ENCODE data around the gene TMEM101. TPM values are rescaled to one million over a fixed set of nuclear protein-coding genes. Genes with fewer than 3 reads are reported as not detected.
"Not testable (repeated sequence)": the region's sequence is repeated elsewhere in the genome, so short reads cannot be mapped to it uniquely, and the experiment has no call there.

The TMEM101 gene
- total RNA-seq, 1 donor from 2014 or later, result 42.9 TPM

- H3K4me3 ChIP-seq (ENCODE audit: low read depth, low read length), result no peak overlapping the region
- DNase-seq (ENCODE audit: low read depth), result no peak
- TF ChIP-seq CTCF (conservative IDR thresholded peaks at IDR 0.05; ENCODE audit: low read depth, low read length), result no peak
These were observed 22.7 kb upstream of the TMEM101 start for GRCh38 chr17:44037471-44037870.

GRCh38 chr17:44034688-44035087 is 19.9 kb upstream of the TMEM101 start:
- H3K4me3 ChIP-seq (ENCODE audit: low read depth, low read length); DNase-seq (ENCODE audit: low read depth): not testable (repeated sequence)

- DNase-seq (ENCODE audit: low read depth), result no peak
- no peak for TF ChIP-seq CTCF (conservative IDR thresholded peaks at IDR 0.05; ENCODE audit: low read depth, low read length)
- H3K4me3 ChIP-seq (ENCODE audit: low read depth, low read length), result no peak overlapping the region
These were observed 19.2 kb upstream of the TMEM101 start for GRCh38 chr17:44033861-44034408.

- no peak for TF ChIP-seq CTCF (conservative IDR thresholded peaks at IDR 0.05; ENCODE audit: low read depth, low read length)
- no peak overlapping the region for H3K4me3 ChIP-seq (ENCODE audit: low read depth, low read length)
- DNase-seq (ENCODE audit: low read depth), result no peak
These were observed 15.7 kb upstream of the TMEM101 start for GRCh38 chr17:44030482-44030881.

GRCh38 chr17:44029736-44030135 is 15.0 kb upstream of the TMEM101 start:
- TF ChIP-seq CTCF (conservative IDR thresholded peaks at IDR 0.05; ENCODE audit: low read depth, low read length), result no peak
- no peak for DNase-seq (ENCODE audit: low read depth)
- no peak overlapping the region for H3K4me3 ChIP-seq (ENCODE audit: low read depth, low read length)

- TF ChIP-seq CTCF (conservative IDR thresholded peaks at IDR 0.05; ENCODE audit: low read depth, low read length), result no peak
- H3K4me3 ChIP-seq (ENCODE audit: low read depth, low read length), result no peak overlapping the region
- DNase-seq (ENCODE audit: low read depth), result no peak
These were observed 10.1 kb upstream of the TMEM101 start for GRCh38 chr17:44024853-44025252.

- no peak for DNase-seq (ENCODE audit: low read depth)
- no peak for TF ChIP-seq CTCF (conservative IDR thresholded peaks at IDR 0.05; ENCODE audit: low read depth, low read length)
- H3K4me3 ChIP-seq (ENCODE audit: low read depth, low read length), result no peak overlapping the region
These were observed 9.5 kb upstream of the TMEM101 start for GRCh38 chr17:44024271-44024663.
